IPS-18c (cell line): ENCODE results near the gene GRM7.

Experiments
- H3K4me3 ChIP-seq: 2 replicates; pipeline ENCODE4 v1.7.0; 2013; ENCODE audit warnings: low read depth, mild to moderate bottlenecking, low read length, moderate library complexity; ENCODE audit not compliant: insufficient read depth
- H3K9me3 ChIP-seq: one replicate; pipeline ENCODE4 v1.6.1; 2013; ENCODE audit warnings: mild to moderate bottlenecking, low read length, moderate library complexity; ENCODE audit not compliant: control insufficient read depth, insufficient read depth

The GRM7 gene

GRCh38 chr3:7305561-7305960, 444.6 kb downstream of the GRM7 start:
- no peak overlapping the region for H3K4me3 ChIP-seq
- no peaks in the 10 kb centered on the region for H3K9me3 ChIP-seq

GRCh38 chr3:7306901-7307300, 446.0 kb downstream of the GRM7 start:
- Histone ChIP-seq H3K4me3 (no peak overlapping the region), H3K9me3 (no peaks in the 10 kb centered on the region)

GRCh38 chr3:7307410-7307809, 446.5 kb downstream of the GRM7 start:
- Histone ChIP-seq H3K4me3 (no peak overlapping the region), H3K9me3 (no peaks in the 10 kb centered on the region)

GRCh38 chr3:7309641-7310102, 448.8 kb downstream of the GRM7 start:
- Histone ChIP-seq H3K9me3 (no peaks in the 10 kb centered on the region), H3K4me3 (no peak overlapping the region)

GRCh38 chr3:7315037-7315436, 454.1 kb downstream of the GRM7 start:
- no peaks in the 10 kb centered on the region for H3K9me3 ChIP-seq
- no peak overlapping the region for H3K4me3 ChIP-seq

DNA sequence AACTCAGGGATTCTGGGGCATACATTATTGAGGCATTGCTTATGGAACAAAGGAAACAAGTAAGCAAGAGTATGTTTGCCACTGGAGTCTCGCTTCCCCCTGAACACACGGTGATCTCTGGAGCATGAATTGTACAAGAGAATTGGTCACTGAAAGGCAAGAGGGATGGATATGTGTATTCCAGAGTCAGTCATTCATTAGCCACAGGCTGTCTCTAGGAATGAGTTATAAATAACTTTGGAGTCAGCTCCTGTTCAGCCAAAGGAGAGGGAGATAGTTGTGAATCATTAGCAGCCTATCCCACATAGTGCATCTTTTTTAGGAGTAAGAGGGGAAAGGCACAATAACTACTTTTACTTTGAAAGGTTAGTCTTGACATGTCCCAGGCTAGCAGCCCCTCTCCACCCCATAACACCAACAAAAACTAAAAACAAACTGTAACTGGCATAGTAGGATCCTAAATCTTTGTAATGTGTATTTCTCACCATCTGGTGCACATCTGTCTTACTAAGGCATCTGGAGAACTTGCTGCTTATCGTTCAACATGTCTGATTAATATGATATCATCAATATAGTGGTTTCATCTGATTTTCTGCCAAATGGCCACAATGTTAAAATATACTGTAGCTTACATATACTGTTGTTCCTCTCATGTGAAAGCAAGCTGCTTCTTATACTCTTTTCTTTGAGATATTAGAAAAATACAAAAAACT, 462.2 kb downstream of the GRM7 start:
- Histone ChIP-seq H3K9me3 (no peaks in the 10 kb centered on the region), H3K4me3 (no peak overlapping the region)

DNA sequence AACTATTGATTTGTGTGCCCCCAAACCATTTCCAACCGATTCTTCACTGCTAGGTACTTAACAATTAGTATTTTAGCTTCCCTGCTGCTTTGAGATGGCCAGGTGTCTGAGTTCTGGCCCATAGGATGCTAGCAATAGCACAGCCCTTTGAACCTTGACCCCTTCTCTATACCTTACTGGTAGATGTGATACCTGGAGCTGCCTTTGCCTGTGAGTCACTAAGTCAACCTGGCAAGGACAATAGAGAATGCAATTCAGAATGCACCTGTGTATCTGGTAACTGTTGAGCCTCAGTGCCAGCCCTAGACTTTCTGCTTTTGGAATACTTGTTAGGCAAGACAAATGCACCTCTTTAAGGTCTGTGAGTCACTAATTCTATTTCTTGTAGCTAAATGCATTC, 467.4 kb downstream of the GRM7 start:
- no peak overlapping the region for H3K4me3 ChIP-seq
- no peaks in the 10 kb centered on the region for H3K9me3 ChIP-seq

GRCh38 chr3:7332696-7333095, 471.8 kb downstream of the GRM7 start:
- H3K9me3 ChIP-seq: no peaks in the 10 kb centered on the region
- no peak overlapping the region for H3K4me3 ChIP-seq

DNA sequence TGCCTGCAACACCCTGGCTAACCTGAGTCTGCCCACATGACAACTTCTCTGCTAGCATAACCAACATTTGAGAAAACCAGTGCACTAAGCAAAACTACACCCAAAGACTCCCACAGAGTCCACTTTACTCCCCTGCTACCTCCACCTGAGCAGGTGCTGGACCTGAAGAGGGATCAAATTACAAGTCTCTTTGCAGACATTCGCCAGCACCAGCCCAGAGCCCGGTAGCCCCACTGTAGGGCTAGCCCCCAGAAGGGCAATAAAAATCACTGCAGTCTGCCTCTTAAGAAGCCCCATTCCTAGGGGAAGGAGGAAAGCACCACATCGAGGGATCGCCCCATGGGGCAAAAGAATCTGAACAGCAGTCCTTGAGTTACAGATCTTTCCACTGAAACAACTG, 472.2 kb downstream of the GRM7 start:
- H3K4me3 ChIP-seq: no peak overlapping the region
- no peaks in the 10 kb centered on the region for H3K9me3 ChIP-seq

DNA sequence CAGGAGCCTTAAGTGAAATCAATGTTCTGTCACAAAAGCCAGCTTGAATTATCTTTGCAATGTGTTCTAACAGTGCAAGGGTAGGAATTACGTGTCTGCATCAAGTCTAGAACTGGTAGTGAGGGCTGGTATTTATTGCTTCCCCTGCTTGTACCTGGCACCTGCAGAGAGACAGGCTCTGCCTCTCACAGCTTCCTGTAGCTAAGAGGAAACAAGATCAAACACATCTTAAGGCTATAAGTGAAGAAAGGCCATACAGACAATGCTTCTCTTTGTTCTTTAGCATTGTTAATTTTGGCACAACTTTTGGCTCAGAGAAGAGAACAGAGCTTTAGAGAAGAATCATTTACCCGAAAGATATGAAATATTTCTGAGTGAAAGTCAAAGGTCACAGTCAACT, 479.9 kb downstream of the GRM7 start:
- no peak overlapping the region for H3K4me3 ChIP-seq
- H3K9me3 ChIP-seq: no peaks in the 10 kb centered on the region

- no peaks in the 10 kb centered on the region for H3K9me3 ChIP-seq
- H3K4me3 ChIP-seq: no peak overlapping the region
Observed at GRCh38 chr3:7346364-7346763, 485.4 kb downstream of the GRM7 start.

GRCh38 chr3:7357101-7357500, 496.2 kb downstream of the GRM7 start:
- Histone ChIP-seq H3K4me3 (no peak overlapping the region), H3K9me3 (no peaks in the 10 kb centered on the region)

DNA sequence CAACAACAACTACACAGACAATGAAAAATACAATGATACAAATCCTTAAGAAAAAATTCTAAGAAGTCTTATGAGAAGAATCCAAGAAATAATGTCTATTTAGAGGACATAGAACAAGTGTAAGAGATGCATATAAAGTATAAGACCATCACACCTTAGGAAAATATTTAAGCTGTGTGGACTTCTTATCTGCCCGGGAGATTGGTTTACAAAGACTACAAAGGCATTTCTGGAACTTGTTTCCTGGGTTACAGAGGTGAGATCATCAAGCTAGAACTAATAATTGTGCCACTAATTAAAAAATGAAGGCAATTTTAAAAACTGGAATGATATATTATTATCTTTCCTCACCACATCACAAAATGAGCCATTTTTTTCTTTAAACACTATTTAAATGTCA, 507.1 kb downstream of the GRM7 start:
- H3K4me3 ChIP-seq: no peak overlapping the region
- H3K9me3 ChIP-seq: no peaks in the 10 kb centered on the region

GRCh38 chr3:7368597-7368996, 507.7 kb downstream of the GRM7 start:
- H3K4me3 ChIP-seq: no peak overlapping the region
- no peaks in the 10 kb centered on the region for H3K9me3 ChIP-seq

DNA sequence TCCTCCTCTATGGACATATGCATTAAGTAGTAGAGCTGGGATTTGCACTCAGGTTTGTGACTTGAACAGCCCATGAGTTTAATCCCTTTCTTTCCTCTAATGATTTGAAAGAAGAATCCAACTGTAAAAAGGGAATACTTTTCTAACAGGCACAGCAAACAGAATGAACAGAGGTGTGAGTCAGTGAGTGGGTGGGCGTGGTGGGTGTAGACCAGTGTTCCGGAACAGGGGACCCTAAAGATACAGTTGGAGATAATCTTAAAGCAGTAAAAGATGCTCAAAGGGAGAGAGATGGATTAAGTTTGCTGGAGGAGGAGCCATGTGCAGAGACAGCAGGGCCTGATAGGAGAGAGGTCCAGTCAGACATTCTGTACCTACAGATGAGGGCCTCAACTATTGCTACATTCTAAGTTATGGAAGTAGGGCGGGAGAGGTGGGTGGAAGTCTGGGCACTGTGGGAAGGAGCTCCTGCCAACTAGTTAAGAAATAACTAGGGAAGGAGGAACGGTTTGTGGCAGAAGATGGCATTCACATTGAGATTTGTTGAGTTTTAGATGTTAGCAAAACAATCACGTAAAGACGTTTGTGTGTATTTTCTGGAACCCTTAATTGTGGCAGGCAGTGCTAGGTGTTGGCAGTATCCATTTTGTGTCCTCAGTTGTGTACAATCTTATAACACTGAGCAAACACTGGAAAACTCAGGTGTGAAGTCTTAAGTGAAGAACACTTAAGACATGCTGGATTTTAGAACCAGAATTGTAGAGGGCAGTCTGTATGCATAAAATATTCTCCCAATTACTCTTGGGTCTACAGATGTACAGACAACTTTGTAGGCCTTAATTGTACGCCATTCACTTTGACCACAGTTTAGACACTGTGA, 511.0 kb downstream of the GRM7 start:
- Histone ChIP-seq H3K9me3 (no peaks in the 10 kb centered on the region), H3K4me3 (no peak overlapping the region)

DNA sequence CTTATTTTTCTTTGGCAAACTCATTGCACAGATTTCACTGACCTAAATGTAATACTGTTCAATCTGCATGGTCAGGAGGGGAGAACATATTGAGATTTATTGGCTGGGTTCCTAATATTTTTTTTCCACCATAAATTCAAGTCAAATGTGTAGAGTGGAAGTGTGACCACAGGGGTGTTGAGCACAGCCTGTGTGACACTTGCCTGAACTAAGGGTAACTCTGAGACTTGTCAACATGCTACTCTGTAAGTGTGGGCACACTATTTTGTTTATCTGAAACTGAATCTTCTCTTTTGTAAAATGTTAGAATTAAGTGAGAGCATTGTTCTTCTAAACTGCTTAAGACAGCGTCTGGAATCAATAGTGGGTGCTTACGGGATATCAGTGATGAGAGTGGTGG, 516.2 kb downstream of the GRM7 start:
- Histone ChIP-seq H3K9me3 (no peaks in the 10 kb centered on the region), H3K4me3 (no peak overlapping the region)

GRCh38 chr3:7381741-7382140, 520.8 kb downstream of the GRM7 start:
- no peaks in the 10 kb centered on the region for H3K9me3 ChIP-seq

DNA sequence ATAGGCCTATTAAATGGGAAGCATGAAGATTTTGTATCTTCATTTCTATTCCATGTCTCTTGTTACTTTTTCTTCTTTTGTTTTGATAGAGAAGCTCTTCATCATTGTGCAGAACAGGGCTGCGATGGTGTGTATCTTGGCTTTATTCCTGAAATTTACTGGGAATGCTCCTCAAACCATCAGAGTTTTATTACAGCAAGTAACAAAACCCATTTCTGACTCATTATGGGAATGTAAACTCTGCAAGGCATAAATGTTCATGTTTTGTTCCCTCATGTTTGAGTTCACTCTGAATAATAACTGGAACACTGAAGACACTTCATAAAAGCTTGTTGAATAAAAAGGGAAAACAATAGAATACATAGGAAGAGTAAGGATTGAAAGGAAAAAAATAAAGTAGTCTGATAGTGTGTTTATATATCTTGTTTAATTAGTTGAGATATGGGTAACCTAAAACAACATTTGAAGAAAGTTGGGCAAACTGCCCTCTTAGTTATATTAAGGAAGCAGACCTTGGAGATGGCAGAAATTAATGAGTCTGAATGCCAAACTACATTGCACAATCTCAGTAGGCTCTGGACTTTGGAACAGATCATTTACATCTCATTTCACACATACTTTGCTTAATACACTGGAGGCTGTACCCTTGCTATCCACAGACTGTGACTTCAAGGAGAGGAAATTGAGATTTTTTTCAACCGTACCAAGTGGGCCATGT, 521.5 kb downstream of the GRM7 start:
- H3K4me3 ChIP-seq: no peak overlapping the region
- no peaks in the 10 kb centered on the region for H3K9me3 ChIP-seq

More at GRCh38 chr3:7381741-7382140, 520.8 kb downstream of the GRM7 start:
- H3K4me3 ChIP-seq: no peak overlapping the region
